ENCODE results near the gene PLBD2.

Gene PLBD2

GRCh38 chr12:113396828-113397496 is 38.6 kb downstream of the PLBD2 start:
- no peak for DNase-seq

- no peak for DNase-seq
Measured at GRCh38 chr12:113397497-113398197, 39.3 kb downstream of the PLBD2 start.

DNA sequence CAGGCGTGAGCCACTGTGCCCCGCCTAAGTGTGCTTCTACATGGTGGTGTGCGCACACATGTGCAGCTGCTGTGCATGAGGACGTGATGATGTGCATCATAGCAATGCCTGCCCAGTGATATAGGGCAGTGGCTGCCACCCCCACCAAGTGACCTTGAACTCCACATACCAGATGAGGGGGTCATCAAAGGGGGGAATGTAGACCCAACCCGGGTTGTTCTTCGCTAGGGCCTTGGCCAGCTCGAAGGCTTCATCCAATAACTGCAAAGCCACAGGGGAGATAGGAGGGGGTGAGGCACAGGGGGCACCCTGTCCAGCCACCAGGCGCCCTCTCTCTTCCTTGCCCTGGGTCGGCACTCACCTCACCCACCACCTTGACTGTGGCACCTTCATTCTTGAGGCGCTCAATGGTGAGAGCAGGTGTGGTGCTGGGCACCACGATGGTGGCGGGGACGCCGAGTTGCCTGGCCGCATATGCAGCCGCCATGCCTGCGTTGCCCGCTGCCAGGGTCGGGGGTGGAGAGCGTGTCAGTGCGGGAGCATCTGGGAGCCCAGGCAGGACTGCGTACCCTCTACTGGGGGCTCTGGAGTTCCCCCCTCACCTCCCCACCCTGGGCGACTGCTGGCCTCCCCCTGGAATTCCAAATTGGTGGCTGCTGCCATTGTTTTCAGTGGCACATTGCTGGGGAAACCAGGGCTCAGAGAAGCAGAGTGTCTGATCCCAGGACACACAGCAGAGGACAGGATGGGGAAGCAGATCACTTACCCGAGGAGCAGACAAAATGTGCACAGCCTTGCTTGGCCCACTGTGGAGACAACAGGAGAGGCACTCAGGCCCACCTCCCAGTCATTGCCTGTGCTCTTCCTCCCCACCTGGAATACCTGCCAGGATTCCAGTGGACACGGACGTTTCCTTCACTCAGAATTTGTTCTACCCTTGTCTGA is 40.2 kb downstream of the PLBD2 start:
- no peak for DNase-seq

DNA sequence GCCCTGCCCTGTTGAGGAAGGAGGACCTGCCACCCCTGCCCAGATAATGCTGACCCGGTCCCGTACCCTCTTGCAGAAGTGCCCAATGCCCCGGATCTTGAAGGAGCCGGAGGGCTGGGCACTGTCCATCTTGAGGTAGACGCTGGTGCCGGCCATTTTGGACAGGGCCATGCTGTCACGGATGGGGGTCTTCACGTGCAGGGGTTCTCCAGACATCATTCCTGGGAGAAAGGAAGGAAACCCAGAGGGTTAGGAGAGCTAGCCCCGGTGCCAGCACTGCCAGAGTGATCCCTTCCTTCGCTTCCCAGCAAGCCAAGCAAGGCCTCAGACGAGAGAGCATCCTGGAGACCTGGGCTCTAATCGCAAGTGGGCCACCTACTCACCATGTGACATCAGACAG is 41.1 kb downstream of the PLBD2 start:
- DNase-seq, result no peak

DNA sequence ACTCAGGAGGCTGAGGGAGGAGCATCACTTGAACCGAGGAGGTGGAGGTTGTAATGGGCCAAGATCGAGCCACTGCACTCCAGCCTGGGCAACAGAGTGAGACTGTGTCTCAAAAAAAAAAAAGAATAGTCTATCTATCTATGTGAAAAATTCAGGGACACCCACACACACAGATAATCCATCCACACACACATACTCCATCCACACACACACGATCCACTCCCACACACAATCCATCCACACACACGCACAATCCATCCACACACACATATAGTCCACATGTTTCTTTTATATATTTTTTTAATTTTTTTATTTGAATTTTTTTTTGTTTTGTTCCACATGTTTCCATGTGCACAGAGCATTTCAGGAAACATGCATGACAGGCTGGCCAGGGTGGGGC is 42.0 kb downstream of the PLBD2 start:
- DNase-seq, result no peak

DNA sequence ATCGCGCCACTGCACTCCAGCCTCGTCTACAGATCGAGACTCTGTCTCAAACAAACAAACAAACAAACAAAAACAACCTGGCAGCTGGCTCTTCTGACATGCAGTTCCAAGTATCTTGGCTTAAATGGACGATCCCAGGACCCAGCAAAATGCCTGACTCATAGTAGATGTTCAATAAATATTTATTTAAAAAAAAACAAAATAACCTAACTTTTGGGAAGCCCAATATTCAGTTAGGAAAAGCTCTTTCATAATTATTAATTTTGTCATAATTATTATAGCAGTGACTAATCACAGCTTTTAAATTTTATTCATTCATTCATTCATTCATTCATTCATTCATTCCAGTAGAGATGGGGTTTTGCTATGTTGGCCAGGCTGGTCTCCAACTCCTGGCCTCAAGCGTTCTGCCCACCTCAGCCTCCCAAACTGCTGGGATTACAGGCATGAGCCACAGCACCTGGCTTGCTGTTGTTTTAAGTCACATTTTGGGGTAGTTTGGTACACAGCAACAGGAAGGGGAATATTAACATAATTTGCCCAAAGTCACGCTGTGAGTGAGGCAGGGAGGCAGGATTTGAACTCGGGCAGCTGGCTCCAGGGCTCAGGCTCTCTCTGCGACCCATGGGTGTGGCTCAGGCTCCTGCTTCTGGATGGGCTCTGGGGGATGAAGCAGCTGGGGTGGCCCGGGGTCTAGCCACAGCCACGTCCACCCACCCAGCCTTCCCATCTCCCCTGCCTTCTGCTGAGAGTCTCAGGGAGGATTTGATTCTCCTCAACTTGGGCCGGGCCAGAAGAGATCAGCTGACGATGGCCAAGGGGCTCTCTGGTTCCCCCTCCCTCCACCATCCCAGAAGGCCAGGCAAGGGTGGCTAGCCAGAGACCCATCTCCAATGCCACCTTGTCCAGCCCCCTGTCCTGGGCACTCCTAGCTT is 42.9 kb downstream of the PLBD2 start:
- DNase-seq, result no peak

DNA sequence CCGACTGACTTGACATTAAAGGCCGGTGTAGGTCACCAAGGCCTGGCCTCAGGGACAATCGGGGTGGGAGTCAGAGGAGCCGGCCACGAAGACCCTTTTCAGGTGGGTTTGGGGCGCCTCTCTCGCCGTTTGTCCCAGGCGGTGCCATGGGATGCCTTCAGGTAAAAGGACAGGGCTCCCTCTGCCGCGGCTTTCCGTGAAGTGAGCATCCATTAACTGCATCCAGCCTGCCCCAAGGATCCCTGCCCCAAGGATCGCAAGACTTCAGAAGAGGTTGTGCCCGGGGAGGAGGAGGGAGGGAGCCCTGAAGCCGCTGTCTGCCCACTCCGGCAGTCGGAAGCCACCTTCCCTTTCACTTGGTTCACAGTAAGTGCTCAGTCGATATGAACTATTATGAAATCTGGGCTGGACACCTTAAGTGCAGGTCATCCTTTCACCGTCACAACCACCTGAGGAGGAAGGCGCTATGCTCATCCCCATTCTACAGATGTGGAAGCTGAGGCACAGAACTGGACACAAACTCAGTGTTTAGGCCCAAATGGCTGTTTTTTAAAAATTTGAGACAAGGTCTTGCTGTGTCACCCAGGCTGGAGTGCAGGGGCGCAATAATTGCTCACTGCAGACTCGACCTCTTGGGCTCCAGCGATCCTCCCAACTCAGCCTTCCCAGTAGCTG is 44.3 kb downstream of the PLBD2 start:
- no peak for DNase-seq

- no peak for DNase-seq
Measured at GRCh38 chr12:113403435-113404415, 45.3 kb downstream of the PLBD2 start, which contains the start of gene SDS. TSS of gene SDS (minus strand) at chr12:113403887. CDS start at chr12:113399708, 4,179 bp downstream.

DNA sequence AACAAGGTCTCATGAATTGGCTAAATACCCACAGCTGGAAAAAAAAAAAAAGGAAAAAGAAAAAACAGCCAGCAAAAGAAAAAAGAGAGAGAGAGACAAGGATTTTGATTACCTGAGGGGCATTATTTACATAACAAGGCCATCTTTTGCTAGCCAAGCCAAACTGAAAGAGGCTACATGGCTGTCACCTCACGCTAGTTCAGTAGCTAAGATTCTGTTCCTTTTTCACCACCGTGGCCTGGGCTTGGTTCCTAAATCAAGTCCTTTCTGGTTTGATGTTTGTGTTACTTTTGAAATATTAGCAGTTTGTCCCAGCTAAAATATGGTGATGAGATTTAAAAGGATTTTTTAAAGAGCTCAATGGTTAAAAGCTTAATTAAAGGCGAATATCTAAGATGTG is 47.3 kb downstream of the PLBD2 start:
- no peak for DNase-seq

DNA sequence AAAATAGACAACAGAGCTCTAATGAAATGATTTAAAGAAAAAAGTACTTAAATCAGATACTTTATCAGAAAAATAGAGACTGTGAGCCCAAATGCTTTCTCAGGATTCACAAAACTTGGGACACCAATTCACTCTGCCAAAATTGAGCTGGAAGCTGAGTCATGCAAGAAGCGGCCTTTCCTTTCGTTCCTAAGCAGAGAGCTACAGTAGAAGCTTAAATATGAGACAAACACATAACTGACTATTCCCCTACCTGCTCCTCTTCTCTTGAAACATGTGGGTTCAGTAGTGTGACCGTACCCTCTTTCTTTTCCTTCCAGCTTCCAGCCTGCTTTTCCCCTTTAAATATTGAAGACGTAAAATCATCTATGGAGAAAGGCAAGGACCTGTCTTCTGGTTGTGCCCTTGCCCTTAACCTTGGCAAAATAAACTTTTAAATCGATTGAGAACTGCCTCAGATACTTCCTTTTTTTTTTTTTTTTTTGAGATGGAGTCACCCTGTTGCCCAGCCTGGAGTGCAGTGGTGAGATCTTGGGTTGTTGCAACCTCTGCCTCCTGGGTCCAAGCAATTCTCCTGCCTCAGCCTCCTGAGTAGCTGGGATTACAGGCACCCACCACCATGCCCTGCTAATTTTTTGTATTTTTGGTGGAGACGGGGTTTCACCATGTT is 49.7 kb downstream of the PLBD2 start:
- DNase-seq, result no peak

- DNase-seq, result no peak
Measured at GRCh38 chr12:113408756-113409298, 50.4 kb downstream of the PLBD2 start.

GRCh38 chr12:113409462-113410124 is 51.2 kb downstream of the PLBD2 start:
- no peak for DNase-seq

- DNase-seq, result no peak
Measured at GRCh38 chr12:113413488-113413939, 55.1 kb downstream of the PLBD2 start.

GRCh38 chr12:113414519-113415038 is 56.2 kb downstream of the PLBD2 start:
- DNase-seq, result no peak

DNA sequence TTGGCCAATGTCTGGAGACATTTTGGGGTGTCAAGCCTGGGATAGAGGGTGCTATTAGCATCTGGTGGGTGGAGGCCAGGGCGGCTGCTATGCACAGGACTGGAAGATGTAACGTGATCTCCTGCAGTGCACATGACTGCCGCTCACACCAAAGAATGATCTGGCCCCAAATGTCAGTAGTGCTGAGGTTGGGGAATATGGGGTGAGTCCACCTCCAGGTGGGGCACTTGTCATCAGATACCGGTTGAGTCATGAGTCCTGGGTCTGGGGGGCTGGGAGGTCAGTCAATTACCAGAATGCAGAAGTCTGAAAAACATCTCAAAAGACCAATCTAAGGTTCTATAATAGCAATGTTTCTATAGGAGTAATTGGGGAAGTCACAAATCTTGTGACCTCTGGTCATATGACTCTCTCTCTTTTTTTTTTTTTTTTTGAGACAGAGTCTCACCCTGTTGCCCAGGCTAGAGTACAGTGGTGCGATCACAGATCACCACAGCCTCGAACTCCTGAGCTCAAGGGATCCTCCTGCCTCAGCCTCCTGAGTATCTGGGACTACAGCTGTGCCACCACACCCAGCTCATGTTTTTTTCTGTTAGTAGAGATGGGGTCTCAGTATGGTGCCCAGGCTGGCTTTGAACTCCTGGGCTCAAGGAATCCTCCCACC is 57.8 kb downstream of the PLBD2 start:
- no peak for DNase-seq

- DNase-seq, result no peak
Measured at GRCh38 chr12:113418213-113418879, 60.0 kb downstream of the PLBD2 start.

- no peak for DNase-seq
Measured at GRCh38 chr12:113420996-113421595, 62.7 kb downstream of the PLBD2 start.
